OCI-LY3 (cell line): ENCODE results near the gene GOLPH3.

ENCODE experiments used
- H2AFZ ChIP-seq: fragments of 200-600, 300-600 bp; shearing (Covaris generic); 2 replicates; pipeline ENCODE4 v1.6.0; 2014; ENCODE audit warnings: antibody characterized with exemption, low read depth, low read length
- H3K27ac ChIP-seq: fragments of 200-600, 300-600 bp; sonication (generic); 2 replicates; pipeline ENCODE4 v1.5.1; 2014; ENCODE audit warnings: mild to moderate bottlenecking, low read length, moderate library complexity, mixed read lengths
- H3K27me3 ChIP-seq: fragments of 200-600, 300-600 bp; sonication (generic); 2 replicates; pipeline ENCODE4 v1.6.1; 2014; ENCODE audit warnings: low read depth, low read length, mixed read lengths
- H3K36me3 ChIP-seq: fragments of 200-600, 300-600 bp; sonication (generic); replicated peaks from 2 replicates; pipeline ENCODE3; 2014; ENCODE audit warnings: low read depth, low read length, mixed read lengths
- H3K4me1 ChIP-seq: fragments of 300-600, 200-600 bp; sonication (generic); 2 replicates; pipeline ENCODE4 v1.6.1; 2014; ENCODE audit warnings: low read length, mixed read lengths
- H3K4me2 ChIP-seq: fragments of 200-600, 300-600 bp; sonication (generic); 2 replicates; pipeline ENCODE4 v1.6.1; 2014; ENCODE audit warnings: low read length, mixed read lengths
- H3K4me3 ChIP-seq: fragments of 300-600, 200-600 bp; sonication (generic); 2 replicates; pipeline ENCODE4 v1.5.1; 2014; ENCODE audit warnings: antibody characterized with exemption, mild to moderate bottlenecking, low read length, moderate library complexity
- H3K79me2 ChIP-seq: fragments of 300-600, 200-600 bp; shearing (Covaris generic); 2 replicates; pipeline ENCODE4 v1.6.1; 2014; ENCODE audit warnings: mild to moderate bottlenecking, low read length, mixed read lengths
- H3K9ac ChIP-seq: fragments of 300-600, 200-600 bp; shearing (Covaris generic); 2 replicates; pipeline ENCODE4 v1.6.0; 2014; ENCODE audit warnings: mild to moderate bottlenecking, low read length, moderate library complexity
- H3K9me3 ChIP-seq: fragments of 200-600, 300-600 bp; shearing (Covaris generic); 2 replicates; pipeline ENCODE4 v1.6.1; 2014; ENCODE audit warnings: low read length, mixed read lengths; ENCODE audit not compliant: insufficient read depth
- H4K20me1 ChIP-seq: fragments of 200-600, 300-600 bp; sonication (generic); 2 replicates; pipeline ENCODE4 v1.6.1; 2016; ENCODE audit warnings: low read length, mixed read lengths; ENCODE audit not compliant: insufficient read depth
- CTCF ChIP-seq: fragments of 200-600, 300-600 bp; sonication (generic); IDR thresholded peaks from 2 replicates; pipeline ENCODE4 v1.5.1; 2014; ENCODE audit warnings: antibody characterized with exemption, low read length, low read depth
- EZH2phosphoT487 ChIP-seq: fragments of 200-600 bp; shearing (Covaris generic); IDR thresholded peaks from 2 replicates; pipeline ENCODE4 v1.6.1; 2018; ENCODE audit warnings: antibody characterized with exemption, mixed run types, low read depth

The GOLPH3 gene

GRCh38 chr5:32170303-32171151 is 3.6 kb downstream of the GOLPH3 start:
- no peak for TF ChIP-seq EZH2phosphoT487
- no peak for TF ChIP-seq CTCF
- no peaks in the 10 kb centered on the region for H3K27me3 ChIP-seq
- peaks cover 90% of the 10 kb centered on the region for H3K79me2 ChIP-seq
- no peak overlapping the region for H3K9ac ChIP-seq
- H3K9me3 ChIP-seq: no peaks in the 10 kb centered on the region
- no peak overlapping the region for H3K4me3 ChIP-seq
- no peak overlapping the region for H2AFZ ChIP-seq
- H3K27ac ChIP-seq: no peak overlapping the region
- peaks cover 51% of the 10 kb centered on the region for H3K36me3 ChIP-seq
- peaks cover 26% of the 10 kb centered on the region for H3K4me1 ChIP-seq
- peak overlapping the region; percentile 80 for H3K4me2 ChIP-seq
- peaks cover 39% of the 10 kb centered on the region for H4K20me1 ChIP-seq

GRCh38 chr5:32168460-32169033 is 5.6 kb downstream of the GOLPH3 start:
- Histone ChIP-seq H4K20me1 (peaks cover 48% of the 10 kb centered on the region), H3K27me3 (no peaks in the 10 kb centered on the region)

GRCh38 chr5:32165597-32165996 is 8.5 kb downstream of the GOLPH3 start:
- Histone ChIP-seq H3K4me1 (peaks cover 36% of the 10 kb centered on the region), H3K79me2 (peaks cover 99% of the 10 kb centered on the region), H3K4me2 (peak overlapping the region; percentile 4), H3K27me3 (no peaks in the 10 kb centered on the region), H4K20me1 (peaks cover 46% of the 10 kb centered on the region), H3K27ac (0 out of 2 replicates have a peak overlapping the region, but pooled peaks have one; percentile 1), H3K9ac (no peak overlapping the region), H3K36me3 (peaks cover 40% of the 10 kb centered on the region), H3K9me3 (no peaks in the 10 kb centered on the region), H2AFZ (no peak overlapping the region), H3K4me3 (no peak overlapping the region)
- TF ChIP-seq EZH2phosphoT487 (no peak), CTCF (no peak)

More at GRCh38 chr5:32168460-32169033, 5.6 kb downstream of the GOLPH3 start:
- Histone ChIP-seq H2AFZ (no peak overlapping the region), H3K4me2 (no peak overlapping the region), H3K9ac (no peak overlapping the region), H3K4me3 (no peak overlapping the region), H3K36me3 (peaks cover 52% of the 10 kb centered on the region), H3K79me2 (peaks cover 100% of the 10 kb centered on the region), H3K4me1 (peaks cover 40% of the 10 kb centered on the region), H3K27ac (no peak overlapping the region), H3K9me3 (no peaks in the 10 kb centered on the region)
- TF ChIP-seq CTCF (no peak), EZH2phosphoT487 (no peak)

GRCh38 chr5:32163785-32164184 is 10.3 kb downstream of the GOLPH3 start:
- Histone ChIP-seq H3K79me2 (peaks cover 99% of the 10 kb centered on the region), H3K4me3 (peak overlapping the region; percentile 68)

More at GRCh38 chr5:32163785-32164184, 10.3 kb downstream of the GOLPH3 start:
- TF ChIP-seq CTCF: no peak
- Histone ChIP-seq H3K9me3 (no peaks in the 10 kb centered on the region), H3K4me1 (peaks cover 32% of the 10 kb centered on the region), H4K20me1 (peaks cover 49% of the 10 kb centered on the region), H3K27ac (peak overlapping the region; percentile 80), H3K27me3 (no peaks in the 10 kb centered on the region), H3K36me3 (peaks cover 32% of the 10 kb centered on the region), H3K9ac (peak overlapping the region; percentile 19; the same call in 1 of the 2 replicates), H2AFZ (no peak overlapping the region), H3K4me2 (peak overlapping the region; percentile 89)
